Gastrocnemius medialis (tissue), 4 donors: ENCODE measurements around the gene GRIN2A. TPM values are rescaled to one million over a fixed set of nuclear protein-coding genes. Genes with fewer than 3 reads are reported as not detected.

ENCODE experiments used
- ATAC-seq, 2 donors: fragments of 150-250 bp; one replicate each; pipeline ENCODE4 v1.9.1; 2016
- DNase-seq, 2 donors: peaks; one replicate each; pipeline ENCODE4 v3.0.0-alpha.2; 2019
- H3K27ac ChIP-seq, 4 donors: fragments of 200-600 bp; sonication (generic); 1 replicate in 1 of 4; 2 replicates in 3 of 4; pipeline ENCODE4 v1.5.1; 2016 to 2018; ENCODE audit warnings: mild to moderate bottlenecking in 2 of 4, moderate library complexity in 1 of 4
- H3K27me3 ChIP-seq, 3 donors: fragments of 200-600 bp; sonication (generic) in 2 of 3; 1 replicate in 1 of 3; 2 replicates in 2 of 3; pipeline versions ENCODE4 v1.5.1 to v1.6.0; 2016 to 2019; ENCODE audit warnings: mild to moderate bottlenecking in 1 of 3, moderate library complexity in 1 of 3
- H3K36me3 ChIP-seq, 2 donors: fragments of 200-600 bp; sonication (generic) in 1 of 2; one replicate each; pipeline ENCODE4 v1.5.1; 2017 to 2018
- H3K4me1 ChIP-seq, 2 donors: fragments of 200-600 bp; sonication (generic) in 1 of 2; one replicate each; pipeline ENCODE4 v1.5.1; 2016 to 2017; ENCODE audit warnings: mild to moderate bottlenecking in 2 of 2
- H3K4me3 ChIP-seq, 4 donors: fragments of 200-600 bp; sonication (generic) in 3 of 4; 1 replicate in 1 of 4; 2 replicates in 3 of 4; pipeline ENCODE4 v1.5.1; 2016 to 2019; ENCODE audit warnings: mild to moderate bottlenecking in 2 of 4
- H3K9me3 ChIP-seq, 3 donors: fragments of 200-600 bp; sonication (generic) in 2 of 3; 1 replicate in 1 of 3; 2 replicates in 2 of 3; pipeline ENCODE4 v1.5.1; 2016 to 2019
- POLR2A ChIP-seq, 2 donors: fragments of 450-650 bp; IDR thresholded peaks; one replicate each; pipeline ENCODE4 v1.6.1; 2017; ENCODE audit warnings: antibody characterized with exemption in 2 of 2, mild to moderate bottlenecking in 2 of 2, moderate library complexity in 2 of 2
- in situ Hi-C, 4 donors: fragments of 200-750 bp; cut with MboI; loops; one replicate each; pipeline versions ENCODE4 v1.15.0 to v1.8.0; 2017; ENCODE audit warnings: low sequenced_read_pairs in 4 of 4
- intact Hi-C: fragments of 100-400 bp; cut with DNase I; formaldehyde crosslinking; loops from one replicate; pipeline ENCODE4 v1.15.1; 2023; ENCODE audit warnings: low total_unique reads
- total RNA-seq, 4 donors: library from RNA; depleted of rRNA; stranded (reverse); fragments of >200 nt; gene quantifications; one replicate each; pipeline versions ENCODE4 v1.1.0 to v1.2.3, GENCODE V29; 2016
- TF ChIP-seq, protein P1 (sequence below), 5 experiments: fragments of 450-650 bp in 3 of 5; fragments of 200-600 bp in 2 of 5; sonication (generic) in 2 of 5; IDR thresholded peaks in 4 of 5; conservative IDR thresholded peaks in 1 of 5; 1 replicate in 4 of 5; 2 replicates in 1 of 5; pipeline ENCODE4 v1.5.1; 2016 to 2019; ENCODE audit warnings: antibody characterized with exemption in 5 of 5, mild to moderate bottlenecking in 3 of 5, moderate library complexity in 3 of 5

GRIN2A gene
- total RNA-seq, 4 donors from 2014 or later, result 0.13 to 0.87 TPM; not detected in 2

DNA sequence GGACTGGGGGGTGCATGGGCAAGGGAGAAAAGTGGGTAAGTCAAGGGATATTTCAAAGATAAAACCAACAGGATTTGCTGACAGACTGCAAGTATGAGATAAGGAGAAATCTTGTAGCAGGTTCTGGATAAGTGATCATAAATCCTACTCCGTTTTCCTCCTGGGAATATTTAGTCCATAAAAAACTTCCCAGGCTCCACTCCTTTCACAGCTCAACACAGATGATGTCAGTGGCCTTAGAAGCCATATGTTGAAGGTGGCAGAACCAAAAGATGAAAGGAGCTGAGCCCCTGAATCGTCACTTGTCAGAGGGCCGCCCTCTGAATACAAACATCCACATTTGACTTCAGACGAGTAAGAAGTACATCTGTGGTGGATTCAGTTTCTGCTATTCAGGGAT is 71.7 kb downstream of the GRIN2A start:
- H3K4me3 ChIP-seq, result no peak overlapping the region
- in situ Hi-C loops, result no loop called here
- ATAC-seq, result no peak
- intact Hi-C loops, result no loop called here
- no peak overlapping the region for H3K27ac ChIP-seq
- TF ChIP-seq POLR2A (IDR thresholded peaks at IDR 0.05), result no peak
- TF ChIP-seq, protein P1, sequence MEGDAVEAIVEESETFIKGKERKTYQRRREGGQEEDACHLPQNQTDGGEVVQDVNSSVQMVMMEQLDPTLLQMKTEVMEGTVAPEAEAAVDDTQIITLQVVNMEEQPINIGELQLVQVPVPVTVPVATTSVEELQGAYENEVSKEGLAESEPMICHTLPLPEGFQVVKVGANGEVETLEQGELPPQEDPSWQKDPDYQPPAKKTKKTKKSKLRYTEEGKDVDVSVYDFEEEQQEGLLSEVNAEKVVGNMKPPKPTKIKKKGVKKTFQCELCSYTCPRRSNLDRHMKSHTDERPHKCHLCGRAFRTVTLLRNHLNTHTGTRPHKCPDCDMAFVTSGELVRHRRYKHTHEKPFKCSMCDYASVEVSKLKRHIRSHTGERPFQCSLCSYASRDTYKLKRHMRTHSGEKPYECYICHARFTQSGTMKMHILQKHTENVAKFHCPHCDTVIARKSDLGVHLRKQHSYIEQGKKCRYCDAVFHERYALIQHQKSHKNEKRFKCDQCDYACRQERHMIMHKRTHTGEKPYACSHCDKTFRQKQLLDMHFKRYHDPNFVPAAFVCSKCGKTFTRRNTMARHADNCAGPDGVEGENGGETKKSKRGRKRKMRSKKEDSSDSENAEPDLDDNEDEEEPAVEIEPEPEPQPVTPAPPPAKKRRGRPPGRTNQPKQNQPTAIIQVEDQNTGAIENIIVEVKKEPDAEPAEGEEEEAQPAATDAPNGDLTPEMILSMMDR (IDR thresholded peaks at IDR 0.05 in 4 of 5, conservative IDR thresholded peaks at IDR 0.05 in 1 of 5), result no peak
- H3K4me1 ChIP-seq, result no peaks in the 10 kb centered on the region
- no peaks in the 10 kb centered on the region for H3K36me3 ChIP-seq
- H3K9me3 ChIP-seq, result no peaks in the 10 kb centered on the region
- DNase-seq, result no peak
- H3K27me3 ChIP-seq, result no peaks in the 10 kb centered on the region

DNA sequence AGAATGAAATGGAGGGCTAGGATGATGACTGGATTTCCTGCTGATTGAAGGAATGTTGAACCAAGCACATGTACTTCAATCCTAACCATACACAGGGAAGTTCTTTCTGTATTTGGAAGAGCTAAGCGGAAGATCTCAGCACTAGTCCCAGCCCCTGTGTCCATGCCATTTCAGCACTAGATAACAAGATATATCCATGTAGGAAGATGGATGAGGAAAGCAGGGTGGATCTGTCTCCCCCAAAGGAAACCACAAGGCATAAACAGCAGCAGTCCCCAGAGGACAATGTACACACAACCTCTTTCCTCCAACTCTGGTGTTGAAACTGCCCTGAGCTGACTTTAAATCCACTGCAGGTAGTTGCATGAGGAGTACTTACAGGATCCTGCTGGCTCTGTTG is 75.1 kb downstream of the GRIN2A start:
- DNase-seq (no peak), ATAC-seq (no peak)
- intact Hi-C loops, result no loop called here
- Histone ChIP-seq H3K27ac (no peak overlapping the region), H3K27me3 (no peaks in the 10 kb centered on the region), H3K9me3 (no peaks in the 10 kb centered on the region), H3K36me3 (no peaks in the 10 kb centered on the region), H3K4me3 (no peak overlapping the region), H3K4me1 (no peaks in the 10 kb centered on the region)
- in situ Hi-C loops, result no loop called here
- TF ChIP-seq, protein P1 (IDR thresholded peaks at IDR 0.05 in 4 of 5, conservative IDR thresholded peaks at IDR 0.05 in 1 of 5), result no peak
- no peak for TF ChIP-seq POLR2A (IDR thresholded peaks at IDR 0.05)

DNA sequence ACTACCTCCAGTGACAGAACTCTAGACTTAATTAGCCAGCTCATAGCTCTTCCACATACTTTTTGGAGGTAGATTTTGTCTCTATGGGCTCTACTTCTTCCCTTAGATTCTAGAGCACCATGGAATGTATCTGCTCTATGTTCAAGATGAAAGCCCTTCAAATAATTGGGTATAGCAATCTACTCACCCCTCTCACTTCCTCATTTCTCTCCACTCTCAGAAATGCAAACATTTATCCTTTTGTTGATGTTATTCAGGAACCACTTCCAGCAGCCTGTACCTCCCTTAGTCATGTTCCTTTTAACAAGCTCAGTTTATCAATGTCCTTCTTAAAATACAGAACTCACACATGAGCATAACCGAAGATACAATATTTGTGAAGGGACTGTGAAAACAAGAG is 78.5 kb downstream of the GRIN2A start:
- DNase-seq, result no peak
- intact Hi-C loops (no loop called here), in situ Hi-C loops (no loop called here)
- H3K4me1 ChIP-seq, result no peaks in the 10 kb centered on the region
- H3K27ac ChIP-seq, result no peak overlapping the region
- no peaks in the 10 kb centered on the region for H3K27me3 ChIP-seq
- no peaks in the 10 kb centered on the region for H3K36me3 ChIP-seq
- TF ChIP-seq, protein P1 (IDR thresholded peaks at IDR 0.05 in 4 of 5, conservative IDR thresholded peaks at IDR 0.05 in 1 of 5), result no peak
- no peak overlapping the region for H3K4me3 ChIP-seq
- no peaks in the 10 kb centered on the region for H3K9me3 ChIP-seq
- no peak for ATAC-seq

DNA sequence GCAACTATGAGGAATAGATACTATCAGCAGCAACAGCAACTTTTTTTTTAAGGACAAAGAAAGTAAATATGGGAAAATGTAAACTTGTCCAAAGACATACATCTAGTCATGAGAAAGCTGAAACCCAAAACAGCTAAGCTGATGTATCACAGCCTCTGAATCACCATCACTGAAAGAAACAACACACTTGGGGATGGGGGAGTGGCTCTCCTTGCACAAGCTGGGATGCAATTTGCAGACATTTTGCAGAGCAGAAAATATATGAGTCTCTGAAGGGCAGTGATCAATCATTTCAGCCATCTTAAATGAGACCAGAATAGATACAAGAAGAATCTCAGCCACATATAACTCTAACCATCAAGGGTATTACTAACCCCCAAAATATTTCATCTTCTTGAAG is 79.1 kb downstream of the GRIN2A start:
- DNase-seq (no peak), ATAC-seq (no peak)
- in situ Hi-C loops, result no loop called here
- H3K27me3 ChIP-seq, result no peaks in the 10 kb centered on the region
- no peaks in the 10 kb centered on the region for H3K9me3 ChIP-seq
- TF ChIP-seq POLR2A (IDR thresholded peaks at IDR 0.05), result no peak
- TF ChIP-seq, protein P1 (IDR thresholded peaks at IDR 0.05 in 4 of 5, conservative IDR thresholded peaks at IDR 0.05 in 1 of 5), result no peak
- H3K4me1 ChIP-seq, result no peaks in the 10 kb centered on the region
- no peak overlapping the region for H3K4me3 ChIP-seq
- no peaks in the 10 kb centered on the region for H3K36me3 ChIP-seq
- H3K27ac ChIP-seq, result no peak overlapping the region
- intact Hi-C loops, result no loop called here

DNA sequence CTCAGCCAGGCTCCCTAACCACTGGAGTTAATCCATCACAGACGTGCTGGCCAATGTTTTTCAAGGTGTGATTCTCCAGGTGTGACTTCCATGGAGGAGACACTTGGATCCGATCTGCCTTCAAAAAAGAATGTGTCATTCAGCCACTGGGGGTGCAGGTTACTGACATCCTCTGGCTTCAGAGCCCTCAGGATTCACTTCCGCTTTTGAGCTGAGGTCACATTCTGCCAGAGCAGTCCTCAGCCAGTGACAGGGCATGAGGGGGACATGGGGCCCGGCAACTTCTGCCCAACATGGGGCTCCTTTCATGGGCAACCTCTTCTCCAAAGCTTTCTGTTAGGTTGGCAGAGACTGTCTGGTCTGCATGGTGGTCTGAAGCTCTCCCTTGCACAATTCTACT is 81.4 kb downstream of the GRIN2A start:
- Histone ChIP-seq H3K9me3 (no peaks in the 10 kb centered on the region), H3K27me3 (no peaks in the 10 kb centered on the region), H3K36me3 (no peaks in the 10 kb centered on the region), H3K27ac (no peak overlapping the region), H3K4me3 (no peak overlapping the region), H3K4me1 (no peaks in the 10 kb centered on the region)
- ATAC-seq, result no peak
- TF ChIP-seq POLR2A (IDR thresholded peaks at IDR 0.05), result no peak
- TF ChIP-seq, protein P1 (IDR thresholded peaks at IDR 0.05 in 4 of 5, conservative IDR thresholded peaks at IDR 0.05 in 1 of 5), result no peak
- no peak for DNase-seq
- intact Hi-C loops (no loop called here), in situ Hi-C loops (no loop called here)
